Activated naive CD8-positive, alpha-beta T cell treated with anti-CD3 and anti-CD28 coated beads, Interleukin-2, amount 50 U/mL, for 24 hours (primary cell): ENCODE measurements around the gene ZNF302.
"Not testable (repeated sequence)": the region's sequence is repeated elsewhere in the genome, so short reads cannot be mapped to it uniquely, and the experiment has no call there.

ENCODE experiments used
- ATAC-seq: fragments of 150-1000 bp; cut with Tn5 transposase; one replicate; pipeline ENCODE4 v1.10.0; 2021
- DNase-seq: peaks from one replicate; pipeline ENCODE4 v3.0.0; 2021
- H3K27ac Mint-ChIP-seq: one replicate; pipeline ENCODE4 v1.8.0; 2021; ENCODE audit warnings: mild to moderate bottlenecking, mixed read lengths
- H3K27me3 Mint-ChIP-seq: one replicate; pipeline ENCODE4 v1.8.0; 2021; ENCODE audit warnings: mixed read lengths
- H3K36me3 Mint-ChIP-seq: one replicate; pipeline ENCODE4 v1.8.0; 2021; ENCODE audit warnings: low read depth, mixed read lengths
- H3K4me1 Mint-ChIP-seq: one replicate; pipeline ENCODE4 v1.8.0; 2021; ENCODE audit warnings: mixed read lengths
- H3K4me3 Mint-ChIP-seq: one replicate; pipeline ENCODE4 v1.8.0; 2021; ENCODE audit warnings: mild to moderate bottlenecking, moderate library complexity, mixed read lengths
- H3K9me3 Mint-ChIP-seq: one replicate; pipeline ENCODE4 v1.8.0; 2021; ENCODE audit warnings: mixed read lengths

Gene ZNF302

DNA sequence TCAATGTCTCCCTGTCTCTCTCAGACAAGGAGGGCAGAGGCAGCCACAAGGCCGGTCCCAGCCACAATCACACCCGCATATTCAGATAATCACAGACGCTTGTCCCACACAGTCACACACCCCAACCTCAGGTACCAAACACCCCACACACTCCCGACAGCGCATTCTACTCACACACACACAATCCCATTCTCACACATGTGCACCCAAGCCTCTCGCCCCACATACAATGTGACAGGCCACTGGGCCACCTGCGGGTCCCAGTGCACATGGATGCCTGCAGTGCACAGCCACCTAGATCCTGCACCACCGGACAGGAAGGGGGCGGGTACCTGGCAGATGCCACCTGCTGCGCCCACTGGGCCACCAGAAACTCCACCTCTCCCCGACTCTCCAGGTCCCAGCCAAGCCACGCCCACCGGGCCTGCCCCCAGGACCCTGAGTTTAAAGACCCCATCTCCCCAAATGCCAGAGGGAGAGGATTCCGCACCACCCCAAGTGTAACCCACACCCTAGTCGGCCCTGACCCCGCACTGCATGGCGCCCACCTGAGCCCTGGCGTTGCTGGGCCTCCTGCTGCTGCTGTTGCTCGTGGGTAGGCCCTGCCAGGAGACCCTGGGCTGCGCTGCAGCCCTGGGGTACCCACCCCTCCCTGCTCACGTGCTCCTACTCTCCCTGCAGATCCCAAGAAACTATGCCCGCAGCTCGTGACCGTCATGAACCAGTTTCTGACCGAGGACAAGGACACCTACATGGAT is 11.1 kb upstream of the ZNF302 start:
- no peaks in the 10 kb centered on the region for H3K36me3 Mint-ChIP-seq
- peaks cover 5% of the 10 kb centered on the region for H3K9me3 Mint-ChIP-seq
- H3K4me3 Mint-ChIP-seq = no peak overlapping the region
- peaks cover 13% of the 10 kb centered on the region for H3K4me1 Mint-ChIP-seq
- no peak overlapping the region for H3K27ac Mint-ChIP-seq
- ATAC-seq (no peak), DNase-seq (no peak)
- H3K27me3 Mint-ChIP-seq = no peaks in the 10 kb centered on the region

DNA sequence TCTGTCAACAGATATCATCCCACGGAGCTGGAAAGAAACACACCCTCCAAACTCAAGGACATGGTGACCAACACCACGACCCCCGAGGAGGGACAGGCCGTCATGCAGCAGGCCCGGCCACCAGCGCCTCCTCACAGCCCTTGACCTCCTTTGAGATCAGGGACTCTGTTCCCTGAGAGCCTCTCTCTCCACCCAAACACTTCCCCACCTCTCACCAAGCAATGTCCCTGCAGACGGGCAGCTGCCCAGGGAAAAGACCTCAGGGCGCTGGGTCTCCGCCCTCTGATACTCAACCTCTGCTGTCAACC is 10.6 kb upstream of the ZNF302 start:
- Mint-ChIP-seq H3K4me3 (no peak overlapping the region), H3K27ac (no peak overlapping the region), H3K9me3 (peaks cover 5% of the 10 kb centered on the region), H3K27me3 (no peaks in the 10 kb centered on the region), H3K36me3 (no peaks in the 10 kb centered on the region), H3K4me1 (peaks cover 13% of the 10 kb centered on the region)
- DNase-seq (no peak), ATAC-seq (no peak)

DNA sequence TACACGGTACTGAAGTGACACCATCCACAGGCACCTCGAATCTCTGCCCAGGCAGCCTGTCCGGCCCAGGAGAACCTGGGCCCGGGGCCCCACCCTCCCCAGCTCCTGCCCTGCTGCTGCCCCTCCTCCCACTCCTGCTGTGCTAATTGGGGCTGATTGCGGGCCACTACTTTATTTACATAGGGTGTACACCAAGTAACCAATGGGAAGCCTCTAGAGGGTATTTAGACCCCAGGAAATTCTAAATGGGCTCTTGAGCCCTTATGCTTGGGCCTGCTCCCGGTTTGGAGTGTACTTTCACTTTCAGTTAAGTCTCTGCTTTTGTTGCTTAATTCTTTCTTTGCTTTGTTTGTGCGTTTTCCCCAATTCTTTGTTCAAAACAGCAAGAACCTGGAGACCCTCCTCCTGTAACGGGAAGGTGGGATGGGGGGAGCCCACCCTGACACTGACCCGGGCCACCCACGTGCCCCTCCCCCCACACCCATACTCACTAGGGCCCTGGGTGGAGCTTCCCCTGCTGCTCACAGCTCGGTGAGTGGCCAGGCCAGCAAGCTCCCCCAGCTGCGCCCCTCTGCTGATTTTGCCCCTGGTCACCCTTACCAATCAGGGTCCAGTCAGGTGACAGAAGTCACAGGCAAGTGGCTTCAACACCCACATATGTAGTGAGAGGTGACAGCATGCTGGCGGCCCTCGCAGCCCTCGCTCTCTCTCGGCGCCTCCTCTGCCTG is 10.0 kb upstream of the ZNF302 start:
- H3K36me3 Mint-ChIP-seq = no peaks in the 10 kb centered on the region
- no peaks in the 10 kb centered on the region for H3K27me3 Mint-ChIP-seq
- peaks cover 4% of the 10 kb centered on the region for H3K9me3 Mint-ChIP-seq
- DNase-seq = no peak
- ATAC-seq = no peak
- peaks cover 13% of the 10 kb centered on the region for H3K4me1 Mint-ChIP-seq
- H3K4me3 Mint-ChIP-seq = peak overlapping the region; percentile 14
- no peak overlapping the region for H3K27ac Mint-ChIP-seq

DNA sequence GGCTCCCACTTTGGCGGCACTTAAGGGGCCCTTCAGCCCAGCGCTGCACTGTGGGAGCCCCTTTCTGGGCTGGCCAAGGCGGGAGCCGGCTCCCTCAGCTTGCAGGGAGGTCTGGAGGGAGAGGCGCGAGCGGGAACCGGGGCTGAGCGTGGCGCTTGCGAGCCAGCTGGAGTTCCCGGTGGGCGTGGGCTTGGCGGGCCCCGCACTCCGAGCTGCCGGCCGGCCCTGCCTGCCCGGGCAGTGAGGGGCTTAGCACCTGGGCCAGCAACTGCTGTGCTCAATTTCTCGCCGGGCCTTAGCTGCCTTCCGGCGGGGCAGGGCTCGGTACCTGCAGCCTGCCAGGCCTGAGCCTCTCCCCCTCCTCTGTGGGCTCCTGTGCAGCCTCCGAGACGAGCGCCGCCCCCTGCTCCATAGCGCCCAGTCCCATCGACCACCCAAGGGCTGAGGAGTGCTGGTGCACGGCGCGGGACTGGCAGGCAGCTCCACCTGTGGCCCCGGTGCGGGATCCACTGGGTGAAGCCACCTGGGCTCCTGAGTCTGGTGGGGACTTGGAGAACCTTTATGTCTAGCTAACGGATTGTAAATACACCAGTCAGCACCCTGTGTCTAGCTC is 9.3 kb upstream of the ZNF302 start:
- DNase-seq, H3K27ac Mint-ChIP-seq, ATAC-seq, H3K9me3 Mint-ChIP-seq, H3K36me3 Mint-ChIP-seq, H3K4me1 Mint-ChIP-seq, H3K27me3 Mint-ChIP-seq, H3K4me3 Mint-ChIP-seq: not testable (repeated sequence)

DNA sequence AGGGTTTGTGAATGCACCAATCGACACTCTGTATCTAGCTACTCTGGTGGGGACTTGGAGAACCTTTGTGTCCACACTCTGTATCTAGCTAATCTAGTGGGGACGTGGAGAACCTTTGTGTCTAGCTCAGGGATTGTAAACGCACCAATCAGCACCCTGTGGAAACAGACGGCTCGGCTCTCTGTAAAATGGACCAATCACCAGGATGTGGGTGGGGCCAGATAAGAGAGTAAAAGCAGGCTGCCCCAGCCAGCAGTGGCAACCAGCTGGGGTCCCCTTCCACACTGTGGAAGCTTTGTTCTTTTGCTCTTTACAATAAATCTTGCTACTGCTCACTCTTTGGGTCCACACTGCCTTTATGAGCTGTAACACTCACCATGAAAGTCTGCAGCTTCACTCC is 8.8 kb upstream of the ZNF302 start:
- not testable (repeated sequence) for ATAC-seq, H3K27ac Mint-ChIP-seq, H3K4me3 Mint-ChIP-seq, DNase-seq, H3K9me3 Mint-ChIP-seq, H3K27me3 Mint-ChIP-seq, H3K4me1 Mint-ChIP-seq, H3K36me3 Mint-ChIP-seq

DNA sequence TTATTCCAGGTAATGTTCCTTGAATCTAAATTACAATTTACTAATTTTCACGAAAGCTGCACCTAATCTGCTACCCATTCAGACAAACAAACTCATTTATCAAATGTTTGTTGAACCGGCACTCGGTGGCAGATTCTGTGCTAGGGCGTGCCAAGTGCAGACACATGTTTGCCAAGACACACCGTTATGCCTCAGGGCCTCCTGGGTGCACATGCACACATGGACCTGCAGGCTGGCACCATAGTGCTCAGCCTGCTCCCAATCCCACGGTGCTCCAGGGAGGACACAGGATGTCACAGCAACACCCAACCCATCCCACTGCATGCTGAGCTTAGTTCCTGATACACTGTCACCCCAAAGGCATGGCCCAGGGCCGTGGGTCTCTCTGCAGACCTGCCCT is 8.2 kb upstream of the ZNF302 start:
- Mint-ChIP-seq H3K4me3 (no peak overlapping the region), H3K27ac (no peak overlapping the region), H3K4me1 (peaks cover 3% of the 10 kb centered on the region), H3K27me3 (no peaks in the 10 kb centered on the region), H3K36me3 (no peaks in the 10 kb centered on the region), H3K9me3 (no peaks in the 10 kb centered on the region)
- DNase-seq = no peak
- ATAC-seq = no peak

DNA sequence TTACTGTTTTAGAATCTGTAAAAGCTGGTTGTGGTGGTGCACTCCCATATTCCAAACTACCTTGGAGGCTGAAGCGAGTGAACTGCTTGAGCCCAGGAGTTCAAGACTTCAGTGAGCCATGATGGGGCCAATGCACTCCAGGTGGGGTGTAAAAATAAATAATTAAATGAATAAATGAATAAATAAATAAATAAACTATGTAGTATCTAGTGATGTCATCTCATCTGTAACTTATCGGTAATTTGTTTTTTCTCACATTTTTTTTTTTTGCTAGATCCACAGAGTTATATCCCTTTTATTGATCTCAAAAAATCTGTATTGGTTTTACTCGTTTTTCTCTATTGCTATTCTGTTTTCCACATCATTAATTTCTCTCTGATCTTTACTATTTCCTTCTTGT is 5.5 kb upstream of the ZNF302 start:
- Mint-ChIP-seq H3K9me3 (no peaks in the 10 kb centered on the region), H3K27me3 (no peaks in the 10 kb centered on the region), H3K27ac (no peak overlapping the region), H3K4me1 (peaks cover 7% of the 10 kb centered on the region), H3K4me3 (no peak overlapping the region), H3K36me3 (no peaks in the 10 kb centered on the region)
- DNase-seq (no peak), ATAC-seq (no peak)

DNA sequence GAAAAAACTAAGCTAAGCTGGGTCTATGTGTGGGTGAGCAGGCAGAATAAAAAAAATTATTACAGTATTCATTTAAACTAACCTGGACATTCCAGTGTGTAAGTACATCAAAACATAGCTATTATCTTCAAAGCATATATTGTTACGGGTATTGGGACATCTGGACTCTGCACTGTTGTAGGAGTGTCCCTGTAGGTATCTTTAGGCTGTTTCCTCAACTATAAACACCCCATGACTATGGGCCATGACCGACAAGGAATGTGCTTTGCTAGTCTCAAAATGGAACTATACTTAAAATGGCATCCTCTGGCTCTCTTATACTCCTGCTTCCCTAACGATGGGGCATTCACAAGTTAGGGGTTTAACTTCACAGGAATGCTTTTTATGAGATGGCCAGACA is 3.9 kb upstream of the ZNF302 start:
- ATAC-seq (no peak), DNase-seq (no peak)
- Mint-ChIP-seq H3K27me3 (peaks cover 2% of the 10 kb centered on the region), H3K27ac (no peak overlapping the region), H3K4me1 (peaks cover 12% of the 10 kb centered on the region), H3K4me3 (no peak overlapping the region), H3K9me3 (no peaks in the 10 kb centered on the region), H3K36me3 (peaks cover 6% of the 10 kb centered on the region)

DNA sequence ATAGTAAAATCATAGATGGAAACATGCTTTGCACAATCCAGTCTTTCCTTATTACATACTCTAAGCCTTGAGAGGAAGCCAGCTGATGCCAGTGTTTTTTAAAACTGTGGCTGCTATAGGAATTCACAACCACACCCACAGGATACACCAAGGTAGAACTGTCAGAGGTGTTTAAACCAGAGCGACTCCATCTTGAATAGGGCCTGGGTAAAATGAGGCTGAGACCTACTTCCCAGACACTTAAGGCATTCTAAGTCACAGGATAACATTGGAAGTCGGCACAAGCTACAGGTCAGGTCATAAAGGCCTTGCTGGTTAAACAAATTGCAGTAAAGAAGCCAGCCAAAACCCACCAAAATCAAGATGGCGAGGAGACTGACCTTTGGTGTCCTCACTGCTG is 2.2 kb upstream of the ZNF302 start:
- Mint-ChIP-seq H3K4me3 (no peak overlapping the region), H3K36me3 (peaks cover 21% of the 10 kb centered on the region), H3K4me1 (peaks cover 26% of the 10 kb centered on the region), H3K27me3 (peaks cover 2% of the 10 kb centered on the region), H3K27ac (no peak overlapping the region), H3K9me3 (peaks cover 8% of the 10 kb centered on the region)
- ATAC-seq = no peak
- no peak for DNase-seq

DNA sequence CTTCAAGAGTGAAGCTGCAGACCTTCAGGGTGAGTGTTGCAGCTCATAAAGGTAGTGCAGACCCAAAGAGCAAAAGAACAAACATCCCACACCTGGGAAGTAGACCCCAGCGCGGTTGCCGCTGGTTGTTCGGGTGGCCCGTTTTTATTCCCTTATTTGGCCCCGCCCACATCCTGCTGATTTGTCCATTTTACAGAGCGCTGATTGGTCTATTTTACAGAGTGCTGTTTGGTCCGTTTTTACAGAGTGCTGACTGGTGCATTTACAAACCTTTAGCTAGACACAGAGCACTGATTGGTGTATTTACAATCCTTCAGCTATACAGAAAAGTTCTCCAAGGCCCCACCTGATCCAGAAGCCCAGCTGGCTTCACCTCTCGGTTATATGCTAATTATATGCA is 1.6 kb upstream of the ZNF302 start:
- Mint-ChIP-seq H3K4me1 (peaks cover 28% of the 10 kb centered on the region), H3K9me3 (peaks cover 15% of the 10 kb centered on the region), H3K4me3 (peak overlapping the region; percentile 87), H3K27ac (no peak overlapping the region), H3K27me3 (peaks cover 2% of the 10 kb centered on the region), H3K36me3 (peaks cover 28% of the 10 kb centered on the region)
- ATAC-seq = no peak
- DNase-seq = no peak

DNA sequence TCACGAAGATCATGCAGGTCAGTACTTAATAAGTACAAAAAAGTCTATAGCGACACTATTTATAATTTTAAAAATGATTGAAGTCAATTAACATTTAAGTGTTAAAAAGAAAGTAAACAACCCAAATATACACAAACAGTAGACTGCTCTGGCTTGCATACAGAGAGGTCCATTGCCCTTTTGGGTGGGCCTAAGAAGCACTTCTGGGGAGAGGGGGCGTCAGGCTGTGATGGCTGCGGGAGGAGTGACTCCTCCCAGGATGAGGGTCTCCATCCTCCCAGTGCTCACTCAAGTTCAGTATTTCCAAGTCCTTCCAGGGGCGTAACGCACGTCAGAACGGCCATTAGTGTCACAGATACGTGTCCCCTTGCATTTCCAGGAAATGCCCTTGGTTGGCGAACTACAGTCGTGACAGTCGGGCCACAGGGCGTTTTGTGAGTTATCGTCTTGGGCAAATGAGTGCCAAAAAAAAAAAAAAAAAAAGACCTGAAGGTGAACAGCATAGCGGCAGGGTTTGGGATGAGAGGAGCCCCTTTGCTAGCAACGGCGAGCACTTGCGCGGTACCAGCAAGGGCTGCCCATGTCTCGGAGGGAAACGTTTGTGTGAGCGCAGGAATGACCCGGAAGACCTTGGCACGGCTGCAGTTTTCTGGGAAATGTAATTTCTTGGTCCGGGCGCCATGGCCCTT is 637 bp upstream of the ZNF302 start, which contains the start of gene SCGB2B2:
Gene SCGB2B2, minus strand, starts transcription at position 463 of the 689 bp plus-strand sequence. CDS start 82,596 bp downstream, outside the sequence.
- Mint-ChIP-seq H3K36me3 (peaks cover 36% of the 10 kb centered on the region), H3K9me3 (peaks cover 19% of the 10 kb centered on the region), H3K27ac (peak within 1 kb of the TSS; percentile 96), H3K27me3 (peaks cover 2% of the 10 kb centered on the region), H3K4me3 (peak within 1 kb of the TSS; percentile 87), H3K4me1 (peaks cover 28% of the 10 kb centered on the region)
- peak; percentile 75 for DNase-seq
- ATAC-seq = peak; percentile 79

DNA sequence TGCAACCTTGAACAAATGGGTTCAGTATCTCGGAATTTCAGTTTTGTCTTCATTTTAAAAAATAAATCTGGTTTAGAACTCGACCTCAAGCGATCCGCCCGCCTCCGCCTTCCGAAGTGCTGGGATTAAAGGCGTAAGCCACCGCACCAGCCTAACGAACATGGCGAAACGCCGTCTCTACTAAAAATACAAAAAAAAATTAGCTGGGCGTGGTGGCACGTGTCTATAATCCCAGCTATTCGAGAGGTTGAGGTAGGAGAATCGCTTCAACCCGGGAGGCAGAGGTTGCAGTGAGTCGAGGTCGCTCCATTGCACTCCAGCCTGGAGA is 571 bp downstream of the ZNF302 start:
- H3K36me3 Mint-ChIP-seq = peaks cover 48% of the 10 kb centered on the region
- H3K4me1 Mint-ChIP-seq = peaks cover 28% of the 10 kb centered on the region

DNA sequence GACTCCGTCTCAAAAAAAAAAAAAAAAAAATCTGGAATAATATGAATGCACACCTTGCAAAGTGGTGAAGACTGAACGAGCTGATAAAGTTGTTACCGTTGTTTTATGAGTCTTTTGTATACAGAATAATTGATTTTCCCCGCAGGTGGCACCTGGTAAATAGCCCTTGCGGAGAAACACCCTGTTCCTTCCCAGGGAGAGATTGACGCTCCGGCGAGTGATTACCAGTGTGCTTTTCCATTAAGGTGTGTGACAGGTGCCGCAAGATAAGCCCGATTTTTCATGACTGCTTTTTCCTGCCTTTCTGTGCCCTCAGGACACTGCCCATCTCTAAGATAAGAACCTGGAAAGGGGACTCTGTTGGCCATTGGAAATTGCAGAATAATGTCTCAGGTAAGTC is 943 bp downstream of the ZNF302 start:
- Mint-ChIP-seq H3K27me3 (peaks cover 2% of the 10 kb centered on the region), H3K4me3 (peak overlapping the region; percentile 87), H3K9me3 (peaks cover 27% of the 10 kb centered on the region), H3K36me3 (peaks cover 51% of the 10 kb centered on the region), H3K27ac (peak overlapping the region; percentile 96), H3K4me1 (peaks cover 28% of the 10 kb centered on the region)
- ATAC-seq (no peak), DNase-seq (no peak)

More for the DNA sequence above, 571 bp downstream of the ZNF302 start:
- Mint-ChIP-seq H3K27me3 (peaks cover 2% of the 10 kb centered on the region), H3K27ac (peak overlapping the region; percentile 96), H3K4me3 (peak overlapping the region; percentile 87), H3K9me3 (peaks cover 25% of the 10 kb centered on the region)
- no peak for DNase-seq
- ATAC-seq = no peak

DNA sequence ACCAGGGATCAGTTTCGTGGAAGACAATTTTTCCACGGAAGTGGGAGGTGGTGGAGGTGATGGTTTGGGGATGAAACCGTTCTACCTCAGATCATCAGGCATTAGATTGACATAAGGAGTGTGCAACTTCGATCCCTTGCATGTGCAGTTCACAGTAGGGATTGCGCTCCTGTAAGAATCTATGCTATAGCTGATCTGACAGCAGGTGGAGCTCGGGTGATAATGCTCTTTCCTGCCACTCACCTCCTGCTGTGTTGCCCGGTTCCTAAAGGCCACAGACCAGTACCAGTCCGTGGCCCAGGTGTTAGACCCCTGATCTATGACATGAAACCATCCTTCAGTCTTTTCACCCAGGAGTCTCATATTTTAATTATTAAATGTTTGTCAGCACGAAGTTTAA is 4.0 kb downstream of the ZNF302 start:
- Mint-ChIP-seq H3K27ac (no peak overlapping the region), H3K27me3 (peaks cover 2% of the 10 kb centered on the region), H3K9me3 (peaks cover 54% of the 10 kb centered on the region), H3K36me3 (peaks cover 76% of the 10 kb centered on the region), H3K4me3 (no peak overlapping the region), H3K4me1 (peaks cover 28% of the 10 kb centered on the region)
- DNase-seq (no peak), ATAC-seq (no peak)

DNA sequence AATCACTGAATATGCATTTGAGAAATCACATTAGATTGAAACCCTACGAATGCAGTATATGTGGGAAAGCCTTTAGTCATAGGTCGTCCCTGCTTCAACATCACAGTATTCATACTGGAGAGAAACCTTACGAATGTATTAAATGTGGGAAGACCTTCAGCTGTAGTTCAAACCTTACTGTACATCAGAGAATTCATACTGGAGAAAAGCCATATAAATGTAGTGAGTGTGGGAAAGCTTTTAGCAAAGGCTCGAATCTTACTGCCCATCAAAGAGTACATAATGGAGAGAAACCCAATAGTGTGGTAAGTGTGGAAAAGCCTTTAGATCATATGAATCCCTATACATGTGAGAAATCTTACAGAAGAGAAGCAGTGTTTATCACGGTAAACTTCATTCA is 7.8 kb downstream of the ZNF302 start:
- not testable (repeated sequence) for H3K27me3 Mint-ChIP-seq, ATAC-seq, DNase-seq, H3K4me1 Mint-ChIP-seq, H3K27ac Mint-ChIP-seq, H3K4me3 Mint-ChIP-seq
- peaks cover 73% of the 10 kb centered on the region for H3K9me3 Mint-ChIP-seq
- H3K36me3 Mint-ChIP-seq = peaks cover 59% of the 10 kb centered on the region
